ENCODE measurements around the gene CCDC201.

CCDC201 gene

DNA sequence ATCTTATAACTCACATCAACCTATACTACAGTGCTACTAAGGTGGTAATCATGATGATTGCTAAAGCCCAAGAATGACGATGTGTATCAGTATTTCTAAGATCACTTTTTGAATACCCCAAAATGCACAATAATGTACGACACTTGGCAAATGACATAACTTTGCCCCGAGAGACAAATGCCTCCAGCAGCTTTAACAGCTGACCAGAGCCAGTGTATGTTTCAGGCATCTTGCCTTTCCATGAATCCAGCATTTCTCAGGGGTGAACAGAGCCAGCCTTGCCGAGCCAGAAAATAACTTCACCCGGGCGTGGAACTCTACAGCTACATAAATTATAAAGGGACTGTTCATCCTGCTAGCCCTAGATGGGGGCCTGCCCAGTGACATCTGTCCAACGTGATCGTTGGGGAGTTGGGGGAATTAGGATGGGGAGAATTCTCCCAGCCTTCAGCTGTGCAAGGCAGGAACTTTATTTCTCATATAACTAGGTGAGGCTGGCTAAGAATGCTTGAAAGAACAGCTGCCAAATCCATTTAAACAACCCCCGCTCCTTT is 46.4 kb upstream of the CCDC201 start:
- TF ChIP-seq, protein P1, sequence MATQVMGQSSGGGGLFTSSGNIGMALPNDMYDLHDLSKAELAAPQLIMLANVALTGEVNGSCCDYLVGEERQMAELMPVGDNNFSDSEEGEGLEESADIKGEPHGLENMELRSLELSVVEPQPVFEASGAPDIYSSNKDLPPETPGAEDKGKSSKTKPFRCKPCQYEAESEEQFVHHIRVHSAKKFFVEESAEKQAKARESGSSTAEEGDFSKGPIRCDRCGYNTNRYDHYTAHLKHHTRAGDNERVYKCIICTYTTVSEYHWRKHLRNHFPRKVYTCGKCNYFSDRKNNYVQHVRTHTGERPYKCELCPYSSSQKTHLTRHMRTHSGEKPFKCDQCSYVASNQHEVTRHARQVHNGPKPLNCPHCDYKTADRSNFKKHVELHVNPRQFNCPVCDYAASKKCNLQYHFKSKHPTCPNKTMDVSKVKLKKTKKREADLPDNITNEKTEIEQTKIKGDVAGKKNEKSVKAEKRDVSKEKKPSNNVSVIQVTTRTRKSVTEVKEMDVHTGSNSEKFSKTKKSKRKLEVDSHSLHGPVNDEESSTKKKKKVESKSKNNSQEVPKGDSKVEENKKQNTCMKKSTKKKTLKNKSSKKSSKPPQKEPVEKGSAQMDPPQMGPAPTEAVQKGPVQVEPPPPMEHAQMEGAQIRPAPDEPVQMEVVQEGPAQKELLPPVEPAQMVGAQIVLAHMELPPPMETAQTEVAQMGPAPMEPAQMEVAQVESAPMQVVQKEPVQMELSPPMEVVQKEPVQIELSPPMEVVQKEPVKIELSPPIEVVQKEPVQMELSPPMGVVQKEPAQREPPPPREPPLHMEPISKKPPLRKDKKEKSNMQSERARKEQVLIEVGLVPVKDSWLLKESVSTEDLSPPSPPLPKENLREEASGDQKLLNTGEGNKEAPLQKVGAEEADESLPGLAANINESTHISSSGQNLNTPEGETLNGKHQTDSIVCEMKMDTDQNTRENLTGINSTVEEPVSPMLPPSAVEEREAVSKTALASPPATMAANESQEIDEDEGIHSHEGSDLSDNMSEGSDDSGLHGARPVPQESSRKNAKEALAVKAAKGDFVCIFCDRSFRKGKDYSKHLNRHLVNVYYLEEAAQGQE (IDR thresholded peaks at IDR 0.05; ENCODE audit: insufficient read depth in 1 of 2, low read depth in 2 of 2, low read length in 2 of 2) = no peak
- TF ChIP-seq SIN3A (IDR thresholded peaks at IDR 0.05; ENCODE audit: borderline replicate concordance, insufficient read depth, low read length) = no peak
- no peak for TF ChIP-seq POLR2AphosphoS5 (IDR thresholded peaks at IDR 0.05; ENCODE audit: low read depth, low read length)
- no peak for TF ChIP-seq FOXP2 (optimal IDR thresholded peaks at IDR 0.05; ENCODE audit: borderline replicate concordance, extremely low read depth, extremely low read length, insufficient read depth)
- TF ChIP-seq TAF1 (IDR thresholded peaks at IDR 0.05; ENCODE audit: borderline replicate concordance, insufficient read depth, low read length) = no peak

DNA sequence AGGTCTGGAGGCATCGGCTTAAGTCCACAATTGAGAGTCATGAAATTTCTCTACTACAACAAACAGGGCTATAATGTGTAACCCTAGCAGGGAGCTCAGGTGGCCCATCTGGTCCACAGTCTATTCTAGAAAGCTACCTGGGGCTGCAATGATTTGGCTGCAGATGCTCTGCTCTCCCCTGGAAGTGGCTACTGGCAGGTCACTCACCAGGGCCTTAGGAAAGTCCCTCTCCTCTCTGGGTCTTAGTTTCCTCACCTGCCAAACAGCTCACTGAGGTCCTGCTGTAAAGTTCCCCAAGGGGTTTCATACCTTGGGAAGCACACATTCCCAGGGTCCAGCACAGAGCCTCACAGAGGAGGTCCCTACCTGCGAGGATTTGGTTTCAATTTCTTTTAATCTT is 45.7 kb upstream of the CCDC201 start:
- no peak for TF ChIP-seq FOXP2 (optimal IDR thresholded peaks at IDR 0.05; ENCODE audit: borderline replicate concordance, extremely low read depth, extremely low read length, insufficient read depth)
- no peak for TF ChIP-seq SIN3A (IDR thresholded peaks at IDR 0.05; ENCODE audit: borderline replicate concordance, insufficient read depth, low read length)
- TF ChIP-seq, protein P1 (IDR thresholded peaks at IDR 0.05; ENCODE audit: insufficient read depth in 1 of 2, low read depth in 2 of 2, low read length in 2 of 2) = no peak
- no peak for TF ChIP-seq TAF1 (IDR thresholded peaks at IDR 0.05; ENCODE audit: borderline replicate concordance, insufficient read depth, low read length)

DNA sequence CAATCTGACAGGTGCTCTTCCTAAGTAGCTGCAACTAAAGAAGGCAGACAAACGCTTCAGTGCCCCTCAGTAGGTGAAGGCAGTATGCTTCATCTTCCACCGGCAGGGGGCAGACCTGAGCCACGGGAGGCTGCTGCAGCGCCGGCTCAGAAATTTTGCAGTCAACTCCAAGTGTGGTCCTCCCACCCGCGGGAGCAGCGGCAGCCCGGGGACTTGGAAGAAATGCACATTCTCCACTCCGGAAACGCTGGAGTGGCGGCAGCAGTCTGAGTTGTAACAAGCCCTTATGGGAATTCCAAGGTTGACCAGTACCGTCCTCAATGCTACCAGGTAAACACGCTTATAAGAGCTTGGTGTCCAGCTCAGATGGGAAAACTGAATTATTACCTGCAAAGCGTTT is 44.8 kb upstream of the CCDC201 start:
- no peak for TF ChIP-seq TAF1 (IDR thresholded peaks at IDR 0.05; ENCODE audit: borderline replicate concordance, insufficient read depth, low read length)
- TF ChIP-seq, protein P1 (IDR thresholded peaks at IDR 0.05; ENCODE audit: insufficient read depth in 1 of 2, low read depth in 2 of 2, low read length in 2 of 2) = no peak
- no peak for TF ChIP-seq FOXP2 (optimal IDR thresholded peaks at IDR 0.05; ENCODE audit: borderline replicate concordance, extremely low read depth, extremely low read length, insufficient read depth)
- TF ChIP-seq SIN3A (IDR thresholded peaks at IDR 0.05; ENCODE audit: borderline replicate concordance, insufficient read depth, low read length) = no peak
- no peak for TF ChIP-seq POLR2AphosphoS5 (IDR thresholded peaks at IDR 0.05; ENCODE audit: low read depth, low read length)

DNA sequence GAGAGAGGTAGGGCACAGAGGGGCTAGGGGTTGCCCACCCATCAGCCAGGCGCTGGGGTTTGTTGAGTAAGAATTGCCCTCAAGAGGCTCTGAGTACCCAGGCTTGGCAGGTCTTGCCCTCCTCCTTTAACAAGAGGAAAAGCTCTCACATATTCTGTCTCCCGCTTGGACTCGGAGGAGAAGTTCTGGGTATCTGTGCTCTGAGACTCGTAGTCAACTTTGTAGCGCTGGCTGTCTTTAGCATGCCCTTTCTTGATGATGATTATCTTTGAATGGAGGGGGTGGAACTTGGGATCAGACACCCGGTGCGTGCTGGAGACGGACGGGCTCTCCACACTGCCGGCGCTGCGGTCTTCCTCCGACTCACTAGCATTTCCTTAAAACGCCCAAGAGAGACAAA is 44.2 kb upstream of the CCDC201 start:
- no peak for TF ChIP-seq TAF1 (IDR thresholded peaks at IDR 0.05; ENCODE audit: borderline replicate concordance, insufficient read depth, low read length)
- no peak for TF ChIP-seq POLR2AphosphoS5 (IDR thresholded peaks at IDR 0.05; ENCODE audit: low read depth, low read length)
- no peak for TF ChIP-seq FOXP2 (optimal IDR thresholded peaks at IDR 0.05; ENCODE audit: borderline replicate concordance, extremely low read depth, extremely low read length, insufficient read depth)
- no peak for TF ChIP-seq SIN3A (IDR thresholded peaks at IDR 0.05; ENCODE audit: borderline replicate concordance, insufficient read depth, low read length)
- TF ChIP-seq, protein P1 (IDR thresholded peaks at IDR 0.05; ENCODE audit: insufficient read depth in 1 of 2, low read depth in 2 of 2, low read length in 2 of 2) = no peak

DNA sequence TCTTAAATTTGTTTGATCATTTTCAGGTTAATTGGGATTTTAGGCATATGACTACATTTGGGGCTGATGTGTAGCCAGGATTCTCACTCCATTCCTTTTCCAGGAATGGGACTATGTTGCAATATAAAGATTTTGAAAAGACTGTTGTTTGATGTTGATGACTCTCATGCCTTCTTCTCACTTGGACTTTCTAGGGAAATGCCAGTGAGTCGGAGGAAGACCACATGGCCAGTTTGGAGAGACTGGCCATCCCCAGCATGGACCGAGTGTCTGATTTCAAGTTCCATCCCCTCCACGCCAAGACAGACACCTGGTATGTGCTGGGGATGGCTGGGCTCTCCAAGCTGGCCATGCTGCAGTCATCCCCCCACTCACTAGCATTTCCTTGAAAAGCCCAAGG is 42.7 kb upstream of the CCDC201 start:
- TF ChIP-seq TAF1 (IDR thresholded peaks at IDR 0.05; ENCODE audit: borderline replicate concordance, insufficient read depth, low read length) (no peak), FOXP2 (optimal IDR thresholded peaks at IDR 0.05; ENCODE audit: borderline replicate concordance, extremely low read depth, extremely low read length, insufficient read depth) (no peak), SIN3A (IDR thresholded peaks at IDR 0.05; ENCODE audit: borderline replicate concordance, insufficient read depth, low read length) (no peak), POLR2AphosphoS5 (IDR thresholded peaks at IDR 0.05; ENCODE audit: low read depth, low read length) (no peak)
- TF ChIP-seq, protein P1 (IDR thresholded peaks at IDR 0.05; ENCODE audit: insufficient read depth in 1 of 2, low read depth in 2 of 2, low read length in 2 of 2) = no peak

Measured in PFSK-1 (cell line).